T-helper 1 cell treated with Interleukin-12 subunit alpha and Interleukin-12 subunit beta and Interleukin-4 antibody, amounts not matched to agents 30 μg/mL and 1 μg/mL, for 36 hours (primary cell): Measurements from ENCODE around the gene OSCAR.

Source experiments
- H3K27ac Mint-ChIP-seq: one replicate; pipeline ENCODE4 v1.8.0; 2021; ENCODE audit warnings: mild to moderate bottlenecking, mixed read lengths
- H3K27me3 Mint-ChIP-seq: one replicate; pipeline ENCODE4 v1.8.0; 2021; ENCODE audit warnings: low read depth, mixed read lengths
- H3K36me3 Mint-ChIP-seq: one replicate; pipeline ENCODE4 v1.8.0; 2021; ENCODE audit warnings: low read depth, mixed read lengths
- H3K4me1 Mint-ChIP-seq: one replicate; pipeline ENCODE4 v1.8.0; 2021; ENCODE audit warnings: low read depth, mixed read lengths
- H3K4me3 Mint-ChIP-seq: one replicate; pipeline ENCODE4 v1.8.0; 2021; ENCODE audit warnings: mild to moderate bottlenecking, moderate library complexity, mixed read lengths
- H3K9me3 Mint-ChIP-seq: one replicate; pipeline ENCODE4 v1.8.0; 2021; ENCODE audit warnings: mixed read lengths

The OSCAR gene

GRCh38 chr19:54133312-54133956, 32.8 kb upstream of the OSCAR start:
- Mint-ChIP-seq H3K27me3 (no peaks in the 10 kb centered on the region), H3K4me1 (peaks cover 13% of the 10 kb centered on the region), H3K4me3 (no peak overlapping the region), H3K36me3 (peaks cover under 1% of the 10 kb centered on the region), H3K9me3 (no peaks in the 10 kb centered on the region), H3K27ac (no peak overlapping the region)

- Mint-ChIP-seq H3K4me1 (peaks cover 5% of the 10 kb centered on the region), H3K27me3 (no peaks in the 10 kb centered on the region), H3K4me3 (no peak overlapping the region), H3K9me3 (no peaks in the 10 kb centered on the region), H3K36me3 (peaks cover 16% of the 10 kb centered on the region), H3K27ac (no peak overlapping the region)
Observed at GRCh38 chr19:54129617-54129996, 29.0 kb upstream of the OSCAR start.

DNA sequence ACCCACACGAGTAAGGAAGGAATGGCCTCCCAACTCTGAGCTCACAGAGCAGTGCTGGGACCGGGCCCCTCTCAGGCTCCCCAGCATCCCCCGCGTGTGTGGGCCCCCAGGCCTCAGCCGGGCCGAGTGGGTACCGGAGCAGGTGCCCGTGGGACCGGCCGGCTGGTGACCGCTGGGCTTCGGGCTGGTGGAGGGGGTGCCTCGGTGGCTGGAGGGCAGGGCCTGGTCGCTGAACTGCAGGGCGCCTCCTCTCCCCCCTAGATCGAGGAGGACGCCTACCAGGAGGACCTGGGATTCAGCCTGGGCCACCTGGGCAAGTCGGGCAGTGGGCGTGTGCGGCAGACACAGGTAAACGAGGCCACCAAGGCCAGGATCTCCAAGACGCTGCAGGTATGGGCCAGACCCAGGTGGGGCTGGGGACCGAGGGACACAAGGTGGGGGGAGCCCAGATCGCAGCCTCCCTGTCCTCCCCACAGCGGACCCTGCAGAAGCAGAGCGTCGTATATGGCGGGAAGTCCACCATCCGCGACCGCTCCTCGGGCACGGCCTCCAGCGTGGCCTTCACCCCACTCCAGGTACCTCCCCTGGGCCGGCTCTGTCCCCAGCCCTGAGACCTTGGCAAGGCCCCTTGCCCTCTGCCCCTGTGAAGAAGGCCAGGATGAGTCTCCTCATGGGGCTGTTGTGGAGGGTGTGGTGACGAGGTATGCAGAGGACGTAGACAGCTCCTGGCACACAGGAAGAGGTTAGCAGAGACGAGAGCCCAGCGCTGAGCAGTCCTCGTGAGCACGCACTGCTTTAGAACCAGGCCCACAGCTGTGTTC, 28.4 kb upstream of the OSCAR start:
- no peaks in the 10 kb centered on the region for H3K27me3 Mint-ChIP-seq
- no peak overlapping the region for H3K4me3 Mint-ChIP-seq
- no peak overlapping the region for H3K27ac Mint-ChIP-seq
- H3K36me3 Mint-ChIP-seq, result peaks cover 16% of the 10 kb centered on the region
- H3K9me3 Mint-ChIP-seq, result no peaks in the 10 kb centered on the region
- H3K4me1 Mint-ChIP-seq, result no peaks in the 10 kb centered on the region

GRCh38 chr19:54128441-54128725, 27.8 kb upstream of the OSCAR start:
- Mint-ChIP-seq H3K27me3 (no peaks in the 10 kb centered on the region), H3K4me1 (no peaks in the 10 kb centered on the region), H3K36me3 (peaks cover 16% of the 10 kb centered on the region), H3K9me3 (no peaks in the 10 kb centered on the region), H3K27ac (no peak overlapping the region), H3K4me3 (no peak overlapping the region)

DNA sequence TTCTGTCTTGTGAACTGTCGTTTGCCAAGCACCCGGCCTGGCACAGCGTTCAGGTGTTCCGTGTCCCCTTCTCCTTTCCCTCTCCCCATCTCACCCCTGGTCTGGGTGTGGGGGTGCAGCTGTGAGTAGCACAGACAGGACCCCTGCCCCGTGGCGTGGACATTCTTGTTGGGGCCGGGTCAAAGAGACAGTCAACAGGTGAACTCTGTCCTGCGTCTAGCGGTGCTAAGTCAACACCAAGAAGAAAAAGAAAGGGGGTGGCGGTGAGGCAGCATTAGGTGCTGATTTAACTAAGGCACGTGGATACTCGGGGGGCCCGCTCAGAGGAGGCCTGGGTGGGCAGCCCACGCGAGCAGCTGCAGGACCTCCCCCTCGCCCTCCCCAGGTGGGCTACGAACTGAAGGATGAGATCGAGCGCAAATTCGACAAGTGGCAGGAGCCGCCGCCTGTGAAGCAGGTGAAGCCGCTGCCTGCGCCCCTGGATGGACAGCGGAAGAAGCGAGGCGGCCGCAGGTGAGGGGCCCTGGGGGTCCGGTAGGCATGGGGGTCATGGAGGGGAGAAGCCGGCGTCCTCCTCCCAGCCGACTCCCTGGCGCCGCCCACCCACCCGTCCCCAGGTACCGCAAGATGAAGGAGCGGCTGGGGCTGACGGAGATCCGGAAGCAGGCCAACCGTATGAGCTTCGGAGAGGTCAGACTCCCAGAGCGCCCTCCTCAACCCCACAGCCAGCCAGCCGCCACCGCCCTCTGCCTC, 27.3 kb upstream of the OSCAR start:
- Mint-ChIP-seq H3K27me3 (no peaks in the 10 kb centered on the region), H3K36me3 (peaks cover 22% of the 10 kb centered on the region), H3K4me3 (no peak overlapping the region), H3K4me1 (no peaks in the 10 kb centered on the region), H3K27ac (no peak overlapping the region), H3K9me3 (no peaks in the 10 kb centered on the region)

DNA sequence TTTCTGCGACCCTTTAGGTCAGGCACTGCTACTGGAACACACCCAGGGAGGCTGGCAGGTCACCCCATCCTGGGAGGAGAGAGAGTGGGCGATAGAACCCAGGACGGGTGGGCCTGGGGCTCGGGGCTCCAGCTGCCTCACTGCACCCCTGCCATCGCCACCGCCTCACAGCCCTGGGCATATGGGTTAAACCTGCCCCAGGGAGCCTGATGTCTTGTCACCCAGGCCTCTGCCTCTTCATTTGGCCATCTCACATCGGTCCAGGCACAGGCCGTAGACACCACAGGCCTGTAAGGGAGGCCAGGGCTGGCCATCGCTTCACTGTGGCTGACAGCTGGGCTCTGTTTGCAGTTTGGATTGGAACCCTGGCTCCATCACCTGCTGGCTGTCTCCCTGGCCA, 25.1 kb upstream of the OSCAR start:
- Mint-ChIP-seq H3K4me1 (no peaks in the 10 kb centered on the region), H3K27me3 (no peaks in the 10 kb centered on the region), H3K4me3 (no peak overlapping the region), H3K36me3 (peaks cover 32% of the 10 kb centered on the region), H3K27ac (no peak overlapping the region), H3K9me3 (no peaks in the 10 kb centered on the region)

DNA sequence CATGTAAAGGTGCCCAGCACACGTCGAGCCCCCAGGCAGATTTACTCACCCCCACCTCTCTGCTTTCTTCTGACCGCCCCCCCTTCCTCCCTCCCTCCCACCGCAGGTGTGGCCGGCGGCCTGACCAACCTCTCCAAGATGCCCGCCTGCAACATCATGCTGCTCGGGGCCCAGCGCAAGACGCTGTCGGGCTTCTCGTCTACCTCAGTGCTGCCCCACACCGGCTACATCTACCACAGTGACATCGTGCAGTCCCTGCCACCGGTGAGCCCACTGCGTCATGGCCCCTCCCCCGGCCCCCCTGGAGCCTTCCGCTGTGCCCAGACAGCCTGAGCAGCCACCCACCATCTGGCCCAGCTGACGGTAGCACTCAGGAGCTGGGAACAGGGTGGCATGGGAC, 23.8 kb upstream of the OSCAR start:
- H3K4me3 Mint-ChIP-seq, result no peak overlapping the region
- no peaks in the 10 kb centered on the region for H3K9me3 Mint-ChIP-seq
- H3K4me1 Mint-ChIP-seq, result no peaks in the 10 kb centered on the region
- peaks cover 39% of the 10 kb centered on the region for H3K36me3 Mint-ChIP-seq
- H3K27me3 Mint-ChIP-seq, result no peaks in the 10 kb centered on the region
- no peak overlapping the region for H3K27ac Mint-ChIP-seq

- peaks cover 40% of the 10 kb centered on the region for H3K36me3 Mint-ChIP-seq
- no peaks in the 10 kb centered on the region for H3K27me3 Mint-ChIP-seq
- H3K4me1 Mint-ChIP-seq, result no peaks in the 10 kb centered on the region
- no peak overlapping the region for H3K27ac Mint-ChIP-seq
- no peaks in the 10 kb centered on the region for H3K9me3 Mint-ChIP-seq
- no peak overlapping the region for H3K4me3 Mint-ChIP-seq
Observed at GRCh38 chr19:54123682-54124081, 23.1 kb upstream of the OSCAR start.

GRCh38 chr19:54121259-54121658, 20.7 kb upstream of the OSCAR start:
- H3K4me3 Mint-ChIP-seq, result no peak overlapping the region
- H3K27ac Mint-ChIP-seq, result no peak overlapping the region
- peaks cover 7% of the 10 kb centered on the region for H3K4me1 Mint-ChIP-seq
- peaks cover 37% of the 10 kb centered on the region for H3K36me3 Mint-ChIP-seq
- no peaks in the 10 kb centered on the region for H3K9me3 Mint-ChIP-seq
- no peaks in the 10 kb centered on the region for H3K27me3 Mint-ChIP-seq

DNA sequence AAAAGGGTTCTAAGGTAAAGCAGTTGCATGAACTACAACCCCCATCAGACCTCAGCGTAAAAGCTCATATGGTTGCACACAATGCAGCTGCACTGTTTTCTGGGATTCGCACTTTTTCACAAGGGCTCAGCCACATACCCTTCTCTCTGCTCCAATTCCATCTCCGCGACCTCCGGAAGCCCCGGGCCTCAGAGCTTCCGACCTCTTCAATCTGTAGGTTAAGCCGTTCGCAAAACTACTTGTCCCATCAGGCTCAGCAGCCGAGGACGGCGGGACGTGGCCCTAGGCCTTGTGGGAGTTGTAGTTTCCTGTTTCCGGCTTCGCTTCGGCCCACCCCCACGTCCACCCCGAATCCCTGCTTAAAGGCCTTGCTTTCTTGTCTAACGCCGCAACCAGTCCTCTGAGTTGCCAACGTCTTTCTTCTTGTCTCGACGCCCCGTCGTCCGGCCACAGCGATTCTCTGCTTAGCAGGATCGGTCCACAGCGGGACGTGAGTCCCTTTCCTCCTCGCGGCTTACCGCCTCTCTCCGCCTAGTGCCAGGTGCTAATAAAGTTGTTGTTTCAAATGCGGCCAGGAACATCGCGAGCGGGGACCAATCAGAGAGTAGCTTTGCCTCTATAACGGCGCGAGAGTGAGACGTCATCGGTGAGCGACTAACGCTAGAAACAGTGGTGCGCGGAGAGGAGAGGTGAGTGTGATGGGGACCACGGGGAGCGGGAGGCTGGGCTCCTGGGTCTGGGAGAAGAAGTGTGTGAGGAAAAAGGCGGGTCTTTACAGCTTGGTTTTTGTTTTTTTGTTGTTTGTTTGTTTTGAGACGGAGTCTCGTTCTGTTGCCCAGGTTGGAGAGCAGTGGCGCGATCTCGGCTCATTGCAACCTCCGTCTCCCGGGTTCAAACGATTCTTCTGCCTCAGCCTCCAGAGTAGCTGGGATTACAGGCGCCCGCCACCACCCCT, 14.8 kb upstream of the OSCAR start, which contains the start of the genes PRPF31 and TFPT:
Gene PRPF31 (plus strand): TSS at position 646 of the 955 bp plus-strand sequence. CDS start 2,525 bp downstream, outside the sequence.
Gene TFPT (minus strand): TSS at position 549 of the 955 bp plus-strand sequence. CDS start 388 bp downstream, at position 161.
- peaks cover 19% of the 10 kb centered on the region for H3K4me1 Mint-ChIP-seq
- no peaks in the 10 kb centered on the region for H3K27me3 Mint-ChIP-seq
- peak within 1 kb of the TSS; percentile 87 for H3K27ac Mint-ChIP-seq
- H3K9me3 Mint-ChIP-seq, result no peaks in the 10 kb centered on the region
- H3K36me3 Mint-ChIP-seq, result peaks cover 27% of the 10 kb centered on the region
- peak within 1 kb of the TSS; percentile 94 for H3K4me3 Mint-ChIP-seq

GRCh38 chr19:54114340-54115108, 13.9 kb upstream of the OSCAR start:
- Mint-ChIP-seq H3K4me1 (peaks cover 19% of the 10 kb centered on the region), H3K36me3 (peaks cover 25% of the 10 kb centered on the region), H3K4me3 (peak overlapping the region; percentile 94), H3K9me3 (no peaks in the 10 kb centered on the region), H3K27me3 (no peaks in the 10 kb centered on the region), H3K27ac (peak overlapping the region; percentile 87)

DNA sequence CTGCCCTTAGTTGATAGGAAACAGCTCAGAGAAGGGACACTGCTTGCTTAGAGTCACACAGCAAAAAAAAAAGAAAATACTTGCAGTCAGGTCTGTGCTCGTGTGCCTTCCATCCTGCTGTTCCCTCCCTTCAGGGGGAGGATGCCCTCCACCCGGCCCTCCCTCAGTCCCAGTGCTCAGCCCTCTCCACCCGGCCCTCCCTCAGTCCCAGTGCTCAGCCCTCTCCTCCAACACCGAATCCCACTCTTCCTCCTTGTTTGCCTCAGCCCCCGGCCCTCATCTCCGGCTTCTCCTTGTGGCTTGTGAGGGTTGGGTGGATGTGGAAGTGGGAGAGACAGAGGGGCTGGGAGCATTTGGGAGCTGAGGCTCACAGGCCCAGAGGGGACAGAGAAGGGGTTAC, 9.0 kb upstream of the OSCAR start:
- Mint-ChIP-seq H3K4me3 (no peak overlapping the region), H3K36me3 (peaks cover 30% of the 10 kb centered on the region), H3K27ac (no peak overlapping the region), H3K27me3 (no peaks in the 10 kb centered on the region), H3K4me1 (peaks cover 12% of the 10 kb centered on the region), H3K9me3 (no peaks in the 10 kb centered on the region)

GRCh38 chr19:54108496-54108895, 7.9 kb upstream of the OSCAR start:
- peaks cover 26% of the 10 kb centered on the region for H3K36me3 Mint-ChIP-seq
- H3K4me3 Mint-ChIP-seq, result no peak overlapping the region
- H3K27me3 Mint-ChIP-seq, result no peaks in the 10 kb centered on the region
- H3K9me3 Mint-ChIP-seq, result no peaks in the 10 kb centered on the region
- no peak overlapping the region for H3K27ac Mint-ChIP-seq
- peaks cover 5% of the 10 kb centered on the region for H3K4me1 Mint-ChIP-seq
